Osteocyte (in vitro differentiated cells): Measurements from ENCODE around the gene DDX52. TPM values are rescaled to one million over a fixed set of nuclear protein-coding genes. Genes with fewer than 3 reads are reported as not detected.
"Not testable (repeated sequence)": the region's sequence is repeated elsewhere in the genome, so short reads cannot be mapped to it uniquely, and the experiment has no call there.

Experiments used
- DNase-seq: peaks from one replicate; pipeline ENCODE4 v3.0.0; 2021; ENCODE audit warnings: mixed read lengths; ENCODE audit not compliant: unreplicated experiment; ENCODE audit errors: extremely low spot score
- H3K27ac Mint-ChIP-seq: one replicate; pipeline ENCODE4 v1.8.0; 2021; ENCODE audit warnings: mild to moderate bottlenecking, mixed read lengths; ENCODE audit not compliant: unreplicated experiment
- H3K27me3 Mint-ChIP-seq: one replicate; pipeline ENCODE4 v1.8.0; 2021; ENCODE audit warnings: mixed read lengths; ENCODE audit not compliant: unreplicated experiment
- H3K36me3 Mint-ChIP-seq: one replicate; pipeline ENCODE4 v1.8.0; 2021; ENCODE audit warnings: mixed read lengths; ENCODE audit not compliant: unreplicated experiment
- H3K4me1 Mint-ChIP-seq: one replicate; pipeline ENCODE4 v1.8.0; 2021; ENCODE audit warnings: mixed read lengths; ENCODE audit not compliant: unreplicated experiment
- H3K4me3 Mint-ChIP-seq: one replicate; pipeline ENCODE4 v1.8.0; 2021; ENCODE audit warnings: mild to moderate bottlenecking, moderate library complexity, mixed read lengths; ENCODE audit not compliant: unreplicated experiment
- H3K9me3 Mint-ChIP-seq: one replicate; pipeline ENCODE4 v1.8.0; 2021; ENCODE audit warnings: mixed read lengths; ENCODE audit not compliant: unreplicated experiment
- CTCF ChIP-seq: fragments of 200-600 bp; sonication (generic); IDR thresholded peaks from 2 replicates; pipeline ENCODE4 v1.5.0; 2021; ENCODE audit warnings: antibody characterized with exemption, mild to moderate bottlenecking, moderate library complexity
- total RNA-seq: library from RNA; stranded (reverse); gene quantifications from 2 replicates; pipeline ENCODE4 v1.2.1, GENCODE V29; 2021

The DDX52 gene
- total RNA-seq, 1 donor from 2014 or later: 46.4 TPM

GRCh38 chr17:37682007-37682406, 38.8 kb upstream of the DDX52 start:
- H3K27ac Mint-ChIP-seq: no peak overlapping the region
- H3K27me3 Mint-ChIP-seq: no peaks in the 10 kb centered on the region
- DNase-seq: no peak
- no peak for TF ChIP-seq CTCF
- H3K9me3 Mint-ChIP-seq: no peaks in the 10 kb centered on the region
- peaks cover 3% of the 10 kb centered on the region for H3K36me3 Mint-ChIP-seq
- H3K4me3 Mint-ChIP-seq: no peak overlapping the region
- no peaks in the 10 kb centered on the region for H3K4me1 Mint-ChIP-seq

GRCh38 chr17:37679995-37680394, 36.7 kb upstream of the DDX52 start:
- H3K4me3 Mint-ChIP-seq, H3K36me3 Mint-ChIP-seq, H3K4me1 Mint-ChIP-seq, H3K27me3 Mint-ChIP-seq, H3K9me3 Mint-ChIP-seq, DNase-seq, H3K27ac Mint-ChIP-seq: not testable (repeated sequence)

- no peak for DNase-seq
- H3K4me3 Mint-ChIP-seq: no peak overlapping the region
- H3K36me3 Mint-ChIP-seq: no peaks in the 10 kb centered on the region
- H3K27me3 Mint-ChIP-seq: no peaks in the 10 kb centered on the region
- H3K9me3 Mint-ChIP-seq: no peaks in the 10 kb centered on the region
- no peak for TF ChIP-seq CTCF
- H3K4me1 Mint-ChIP-seq: no peaks in the 10 kb centered on the region
- H3K27ac Mint-ChIP-seq: no peak overlapping the region
These were observed 34.8 kb upstream of the DDX52 start for GRCh38 chr17:37678036-37678435.

GRCh38 chr17:37677021-37677420, 33.8 kb upstream of the DDX52 start:
- no peak for DNase-seq
- Mint-ChIP-seq H3K36me3 (no peaks in the 10 kb centered on the region), H3K27me3 (no peaks in the 10 kb centered on the region), H3K9me3 (no peaks in the 10 kb centered on the region), H3K4me3 (no peak overlapping the region), H3K27ac (no peak overlapping the region), H3K4me1 (peaks cover 5% of the 10 kb centered on the region)
- no peak for TF ChIP-seq CTCF

- Mint-ChIP-seq H3K36me3 (no peaks in the 10 kb centered on the region), H3K27me3 (no peaks in the 10 kb centered on the region), H3K27ac (no peak overlapping the region)
These were observed 33.1 kb upstream of the DDX52 start for GRCh38 chr17:37676115-37676925.

More at GRCh38 chr17:37676115-37676925, 33.1 kb upstream of the DDX52 start:
- Mint-ChIP-seq H3K4me3 (no peak overlapping the region), H3K4me1 (peaks cover 9% of the 10 kb centered on the region), H3K9me3 (no peaks in the 10 kb centered on the region)
- no peak for TF ChIP-seq CTCF
- DNase-seq: no peak
